Pancreas (tissue), 10 donors: ENCODE measurements around the gene PELO. TPM values are rescaled to one million over a fixed set of nuclear protein-coding genes. Genes with fewer than 3 reads are reported as not detected.

Experiments used
- ATAC-seq, 4 donors: fragments of 200-7000 bp; cut with Tn5 transposase; one replicate each; pipeline versions ENCODE4 v1.8.0 to v1.9.1; 2020; ENCODE audit warnings: mild to moderate bottlenecking in 4 of 4, moderate library complexity in 4 of 4
- DNase-seq, 6 donors: peaks; one replicate each; pipeline ENCODE4 v3.0.0-alpha.2; 2020
- FAIRE-seq: peaks from 2 replicates; lab custom pipeline; 2012; peaks lifted over from hg19 to GRCh38; lab: Jason Lieb, UNC
- H3K27ac ChIP-seq, 4 donors: fragments of 200-600 bp; sonication (generic); 1 replicate in 3 of 4; 2 replicates in 1 of 4; pipeline versions ENCODE4 v1.5.0 to v1.8.0; 2020
- H3K27me3 ChIP-seq, 4 donors: fragments of 200-600 bp; one replicate each; pipeline ENCODE4 v1.8.0; 2021
- H3K36me3 ChIP-seq, 3 donors: fragments of 200-600 bp; sonication (generic) in 1 of 3; one replicate each; pipeline versions ENCODE4 v1.5.0 to v1.8.0; 2020 to 2021
- H3K4me1 ChIP-seq, 3 donors: fragments of 200-600 bp; one replicate each; pipeline ENCODE4 v1.8.0; 2021
- H3K4me3 ChIP-seq, 4 donors: fragments of 200-600 bp; sonication (generic) in 2 of 4; one replicate each; pipeline versions ENCODE4 v1.5.0 to v1.8.0; 2020 to 2021
- H3K9me3 ChIP-seq, 4 donors: fragments of 200-600 bp; one replicate each; pipeline ENCODE4 v1.8.0; 2021
- CTCF ChIP-seq, 4 donors: fragments of 200-600 bp; sonication (generic) in 3 of 4; IDR thresholded peaks; one replicate each; pipeline versions ENCODE4 v1.5.0 to v1.8.0; 2021; ENCODE audit warnings: antibody characterized with exemption in 4 of 4
- WGBS, 2 donors: extraction: QIAGEN DNeasy Blood & Tissue Kit; methylation state at CpG; one replicate each; pipeline ENCODE4 v1.1.7; 2013; 5-methylcytosine and 5-hydroxymethylcytosine counted together
- intact Hi-C, 3 donors: fragments of 100-400 bp; cut with DNase I; formaldehyde crosslinking; loops; one replicate each; pipeline versions ENCODE4 v1.11.1 to v1.14.2; 2022
- polyA plus RNA-seq, 2 donors: library from polyadenylated mRNA; stranded (reverse); fragments of 200-250 nt; gene quantifications; one replicate each; pipeline ENCODE4 v1.2.3, GENCODE V29; 2013
- total RNA-seq, 6 donors: library from RNA; stranded (reverse); fragmentation: NEBNext Ultra II Directional in 4 of 6; extraction: Animal tissue kit (Norgen Biotek cat#: 25700) in 4 of 6; gene quantifications; one replicate each; pipeline versions ENCODE4 v1.2.1 to v1.2.4, GENCODE V29; 2021 to 2023
- donor health status: healthy with polysubstance abuse.
- donor health status: DM: no; HTN: no; CAD: no; lungs with moderate emphysema.
- donor health status: DM: no; HTN: no; CAD: no.
- donor health status: control.
- donor health status: control.
- donor health status: Bipolar disorder and iron deficiency.
- donor health status: DM: yes; HTN: yes; CAD: no.
- donor health status: DM: no; HTN: no; CAD: no.
- donor health status: DM: no; HTN: no; CAD: no.
- donor health status: DM: yes; HTN: yes; CAD: no.

PELO gene
- total and polyA plus RNA-seq, 8 donors = 2.0 to 12.2 (median 7.0) TPM

- DNase-seq = peak in 3 of 6 donors; percentile 13 to 31 (median 14)
- 67 to 73% methylated on average over 6 of the region's 6 CpGs for WGBS, 2 donors
Observed at GRCh38 chr5:52822437-52822836, 34.7 kb downstream of the PELO start.

GRCh38 chr5:52824827-52825226, 37.1 kb downstream of the PELO start:
- Histone ChIP-seq H3K9me3 (no peaks in the 10 kb centered on the region), H3K4me3 (no peak overlapping the region), H3K27ac (no peak overlapping the region), H3K36me3 (no peaks in the 10 kb centered on the region), H3K27me3 (no peaks in the 10 kb centered on the region), H3K4me1 (no peaks in the 10 kb centered on the region)
- no peak for FAIRE-seq
- WGBS, 2 donors = 97 to 98% methylated on average over 1 of the region's 1 CpG
- intact Hi-C loops = no loop called here
- DNase-seq = no peak
- no peak for TF ChIP-seq CTCF (IDR thresholded peaks at IDR 0.05)
- no peak for ATAC-seq

More at GRCh38 chr5:52822437-52822836, 34.7 kb downstream of the PELO start:
- no peak for FAIRE-seq
- TF ChIP-seq CTCF (IDR thresholded peaks at IDR 0.05) = no peak
- Histone ChIP-seq H3K9me3 (no peaks in the 10 kb centered on the region), H3K27me3 (no peaks in the 10 kb centered on the region), H3K27ac (no peak overlapping the region), H3K36me3 (no peaks in the 10 kb centered on the region), H3K4me3 (no peak overlapping the region), H3K4me1 (no peaks in the 10 kb centered on the region)
- intact Hi-C loops = no loop called here
- ATAC-seq = peak in 3 of 4 donors; percentile 14 to 59 (median 38)

GRCh38 chr5:52825826-52826225, 38.1 kb downstream of the PELO start:
- no peaks in the 10 kb centered on the region for H3K27me3 ChIP-seq
- no peak overlapping the region for H3K4me3 ChIP-seq
- WGBS, 2 donors = 87 to 92% methylated on average over 2 of the region's 2 CpGs
- ATAC-seq (no peak), FAIRE-seq (no peak), DNase-seq (no peak)
- no peaks in the 10 kb centered on the region for H3K36me3 ChIP-seq
- TF ChIP-seq CTCF (IDR thresholded peaks at IDR 0.05) = no peak
- no peaks in the 10 kb centered on the region for H3K9me3 ChIP-seq
- no peaks in the 10 kb centered on the region for H3K4me1 ChIP-seq
- intact Hi-C loops = no loop called here
- no peak overlapping the region for H3K27ac ChIP-seq

GRCh38 chr5:52827815-52828214, 40.1 kb downstream of the PELO start:
- no peaks in the 10 kb centered on the region for H3K9me3 ChIP-seq
- FAIRE-seq = no peak
- intact Hi-C loops = no loop called here
- no peak overlapping the region for H3K4me3 ChIP-seq
- no peak for TF ChIP-seq CTCF (IDR thresholded peaks at IDR 0.05)
- H3K27ac ChIP-seq = no peak overlapping the region
- no peaks in the 10 kb centered on the region for H3K27me3 ChIP-seq
- ATAC-seq = no peak
- no peaks in the 10 kb centered on the region for H3K36me3 ChIP-seq
- no peak for DNase-seq
- WGBS, 2 donors = 88 to 98% methylated on average over 1 of the region's 1 CpG
- no peaks in the 10 kb centered on the region for H3K4me1 ChIP-seq

GRCh38 chr5:52829664-52830063, 41.9 kb downstream of the PELO start:
- H3K36me3 ChIP-seq = no peaks in the 10 kb centered on the region
- no peak for TF ChIP-seq CTCF (IDR thresholded peaks at IDR 0.05)
- H3K27ac ChIP-seq = no peak overlapping the region
- no peak for DNase-seq
- no peaks in the 10 kb centered on the region for H3K9me3 ChIP-seq
- no peaks in the 10 kb centered on the region for H3K4me1 ChIP-seq
- no peak overlapping the region for H3K4me3 ChIP-seq
- no peak for ATAC-seq
- no peaks in the 10 kb centered on the region for H3K27me3 ChIP-seq
- no peak for FAIRE-seq
- intact Hi-C loops = no loop called here
